Endothelial cell of umbilical vein (primary cell): ENCODE measurements around the gene BAX. TPM values are rescaled to one million over a fixed set of nuclear protein-coding genes. Genes with fewer than 3 reads are reported as not detected.

ENCODE experiments used
- BruUV-seq: library from RNA; stranded (reverse); fragments of 400-500 nt; replicated peaks from 2 replicates; lab custom pipeline; 2021; lab: Mats Ljungman, UMichigan
- CTCF ChIA-PET: fragments of 300-600, 350-600 bp; sonication (Branson Sonifier 250); formaldehyde crosslinking; loops from one replicate; lab custom pipeline; 2021; ENCODE audit warnings: antibody characterized with exemption, inconsistent platforms; lab: Charles Lee
- POLR2A ChIA-PET: fragments of 300-600, 350-600 bp; sonication (Branson Sonifier 250); formaldehyde crosslinking; loops from one replicate; lab custom pipeline; 2021; ENCODE audit warnings: antibody characterized with exemption, inconsistent platforms; lab: Charles Lee
- DNase-seq: peaks from one replicate; pipeline ENCODE4 v3.0.0-alpha.2; 2011; ENCODE audit warnings: low read depth, low spot score
- FAIRE-seq: peaks from 2 replicates; lab custom pipeline; 2011; peaks lifted over from hg19 to GRCh38; lab: Jason Lieb, UNC
- H2AFZ ChIP-seq: 2 replicates; pipeline ENCODE4 v1.6.0; 2012; ENCODE audit warnings: low read depth, low read length, control low read depth, inconsistent platforms
- H3K27ac ChIP-seq: 2 replicates; pipeline ENCODE4 v1.5.1; 2011; ENCODE audit warnings: low read depth, mild to moderate bottlenecking, control low read depth, low read length, moderate library complexity; ENCODE audit not compliant: insufficient read depth
- H3K27me3 ChIP-seq, 2 experiments: 2 replicates each; pipeline versions ENCODE4 v1.6.0 to v1.6.1; 2011; ENCODE audit warnings: low read length in 2 of 2, mixed read lengths in 1 of 2; ENCODE audit not compliant: control insufficient read depth in 2 of 2, insufficient read depth in 2 of 2
- H3K36me3 ChIP-seq, 2 experiments: 2 replicates in 1 of 2; 3 replicates in 1 of 2; pipeline ENCODE4 v1.5.1; 2011; ENCODE audit warnings: low read length in 2 of 2, mild to moderate bottlenecking in 1 of 2, moderate library complexity in 1 of 2; ENCODE audit not compliant: control insufficient read depth in 2 of 2, insufficient read depth in 2 of 2; ENCODE audit errors: extremely low read depth in 1 of 2
- H3K4me1 ChIP-seq: 3 replicates; pipeline ENCODE4 v1.5.1; 2011; ENCODE audit warnings: mild to moderate bottlenecking, low read length; ENCODE audit not compliant: control insufficient read depth, insufficient read depth; ENCODE audit errors: extremely low read depth
- H3K4me2 ChIP-seq: 2 replicates; pipeline ENCODE4 v1.6.1; 2011; ENCODE audit warnings: low read length, control low read depth, mixed read lengths; ENCODE audit not compliant: insufficient read depth
- H3K4me3 ChIP-seq, 3 experiments: fragments of 200-600 bp in 1 of 3; sonication (generic), shearing (Covaris generic) in 1 of 3; replicated peaks in 1 of 3; 2 replicates each; pipeline ENCODE4 v1.5.1; 2011 to 2016; ENCODE audit warnings: control low read depth in 3 of 3, low read length in 3 of 3, mild to moderate bottlenecking in 2 of 3, inconsistent platforms in 1 of 3, low read depth in 1 of 3, moderate library complexity in 1 of 3; ENCODE audit not compliant: insufficient read depth in 1 of 3
- H3K79me2 ChIP-seq: 2 replicates; pipeline ENCODE4 v1.6.0; 2012; ENCODE audit warnings: low read length, inconsistent platforms; ENCODE audit not compliant: control insufficient read depth, insufficient read depth
- H3K9ac ChIP-seq: replicated peaks from 2 replicates; pipeline ENCODE3; 2011; ENCODE audit warnings: low read length, control low read depth; ENCODE audit not compliant: insufficient read depth; ENCODE audit errors: extremely low read depth
- H3K9me1 ChIP-seq: replicated peaks from 3 replicates; pipeline ENCODE4 v1.6.0; 2011; ENCODE audit warnings: mild to moderate bottlenecking, low read length; ENCODE audit not compliant: control insufficient read depth, insufficient read depth; ENCODE audit errors: extremely low read depth
- H3K9me3 ChIP-seq: replicated peaks from 2 replicates; pipeline ENCODE4 v1.5.1; 2012; ENCODE audit warnings: low read length, inconsistent platforms; ENCODE audit not compliant: control insufficient read depth, insufficient read depth
- H4K20me1 ChIP-seq: replicated peaks from 2 replicates; pipeline ENCODE3; 2011; ENCODE audit warnings: mild to moderate bottlenecking, low read length; ENCODE audit not compliant: control insufficient read depth, insufficient read depth; ENCODE audit errors: extremely low read depth
- CTCF ChIP-seq, 2 donors: IDR thresholded peaks; 1 replicate in 1 of 2; 2 replicates in 1 of 2; pipeline ENCODE4 v1.5.1; 2011; ENCODE audit warnings: low read length in 2 of 2, mild to moderate bottlenecking in 2 of 2, moderate library complexity in 2 of 2, control low read depth in 1 of 2, inconsistent platforms in 1 of 2, low read depth in 1 of 2; ENCODE audit not compliant: insufficient read depth in 1 of 2; ENCODE audit errors: extremely low read depth in 1 of 2
- EZH2 ChIP-seq: IDR thresholded peaks from 2 replicates; pipeline ENCODE4 v1.6.1; 2012; ENCODE audit warnings: borderline replicate concordance, low read depth, mild to moderate bottlenecking, moderate library complexity, low read length, inconsistent platforms; ENCODE audit not compliant: severe bottlenecking
- GATA2 ChIP-seq: IDR thresholded peaks from 2 replicates; pipeline ENCODE4 v1.7.0; 2011; ENCODE audit warnings: low read depth, mild to moderate bottlenecking, moderate library complexity, mixed read lengths, low read length; ENCODE audit not compliant: insufficient read length, insufficient read depth
- JUN ChIP-seq: IDR thresholded peaks from 2 replicates; pipeline ENCODE4 v1.6.1; 2011; ENCODE audit warnings: borderline replicate concordance, low read depth; ENCODE audit not compliant: insufficient read length, insufficient read depth
- MAX ChIP-seq: IDR thresholded peaks from 2 replicates; pipeline ENCODE4 v1.6.1; 2011; ENCODE audit not compliant: insufficient read depth, insufficient read length
- MYC ChIP-seq: IDR thresholded peaks from one replicate; pipeline ENCODE4 v1.6.1; 2011; ENCODE audit warnings: mild to moderate bottlenecking, low read depth, low read length
- POLR2A ChIP-seq: IDR thresholded peaks from 2 replicates; pipeline ENCODE4 v1.6.1; 2012; ENCODE audit warnings: low read depth, mild to moderate bottlenecking, control low read depth, low read length
- POLR2AphosphoS5 ChIP-seq: IDR thresholded peaks from 2 replicates; pipeline ENCODE4 v1.6.1; 2012; ENCODE audit warnings: low read depth, mild to moderate bottlenecking, control low read depth, low read length, moderate library complexity; ENCODE audit not compliant: insufficient read depth
- dilution Hi-C: fragments of 300-500 bp; cut with MboI; formaldehyde crosslinking; loops from one replicate; pipeline ENCODE4 v1.15.0; 2019; ENCODE audit warnings: low sequenced_read_pairs; ENCODE audit not compliant: extremely low pct_ligation_motif_present
- intact Hi-C: fragments of 100-400 bp; cut with micrococcal nuclease; formaldehyde crosslinking; loops from one replicate; pipeline ENCODE4 v1.10.0; 2022
- polyA plus RNA-seq, 4 experiments: library from polyadenylated mRNA; depleted of rRNA in 3 of 4; stranded (reverse) in 3 of 4; unstranded in 1 of 4; fragments of >200 nt; gene quantifications; 2 replicates each; pipeline versions ENCODE4 v1.2.1 to v1.2.3, GENCODE V29; 2011 to 2012; ENCODE audit warnings: missing spikeins in 1 of 4
- total RNA-seq: library from RNA; stranded (reverse); gene quantifications from 2 replicates; pipeline ENCODE4 v1.2.3, GENCODE V29; 2021

Gene BAX
- total and polyA plus RNA-seq, 2 donors (not counting 3 experiments of a cell fraction or from before 2014, with no cell fraction given) = 267 to 283 TPM

DNA sequence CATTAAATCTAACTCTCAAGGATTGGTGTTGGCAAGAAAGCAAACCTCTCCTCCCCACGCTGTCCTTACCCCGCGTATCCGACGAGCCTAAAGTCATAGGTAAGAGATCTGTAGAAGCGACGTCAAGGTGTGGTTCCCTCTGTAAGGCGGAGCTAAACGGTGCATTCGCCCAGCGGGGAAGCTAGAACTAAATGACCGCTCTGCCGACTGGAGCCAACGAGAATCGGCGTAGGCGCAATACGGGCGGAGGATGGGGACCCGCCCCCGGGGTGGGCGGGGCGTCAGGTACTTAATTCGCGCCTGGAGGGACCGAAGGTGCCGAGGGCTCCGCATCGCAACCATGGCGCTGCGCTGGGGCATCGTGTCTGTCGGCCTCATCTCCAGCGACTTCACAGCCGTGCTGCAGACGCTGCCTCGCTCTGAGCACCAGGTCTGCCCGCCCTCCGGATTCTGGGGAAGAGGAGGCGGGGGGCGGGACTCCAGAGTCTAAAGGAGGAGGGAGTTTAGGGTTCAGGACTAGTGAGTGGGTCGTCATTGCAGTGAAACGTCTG lies 21.2 kb upstream of the BAX start, which contains the start of gene DHDH:
Gene DHDH (plus strand): TSS at position 318 of the 551 bp plus-strand sequence. CDS start 23 bp downstream, at position 341.
- no peaks in the 10 kb centered on the region for H3K9me1 ChIP-seq
- peaks cover 2 to 8% of the 10 kb centered on the region in 2 experiments for H3K27me3 ChIP-seq
- H3K4me1 ChIP-seq = peaks cover 9% of the 10 kb centered on the region
- no peaks in the 10 kb centered on the region for H3K36me3 ChIP-seq
- intact Hi-C loops = no loop called here
- peak within 1 kb of the TSS; percentile 11 to 49 (median 46) for H3K4me3 ChIP-seq
- H3K79me2 ChIP-seq = no peaks in the 10 kb centered on the region
- DNase-seq (peak; percentile 66), FAIRE-seq (peak; percentile 71)
- H4K20me1 ChIP-seq = no peaks in the 10 kb centered on the region
- H3K27ac ChIP-seq = no peak within 1 kb of the TSS
- H3K9me3 ChIP-seq = no peaks in the 10 kb centered on the region
- peak; percentile 24 for TF ChIP-seq EZH2
- no peak for TF ChIP-seq GATA2
- ChIA-PET POLR2A (interaction anchor here (1.3 kb wide), 1 partner anchor 62 kb away, joined by 3 read pairs; the partner anchor contains the start of gene PPP1R15A), CTCF (interaction anchor here (1.0 to 2.2 kb wide), 7 partner anchors 7 to 145 kb away, joined by 3 to 17 read pairs (median 5); partner anchors contain the start of genes HSD17B14 and NUCB1)
- no peak within 1 kb of the TSS for H3K9ac ChIP-seq
- no TSS peak for BruUV-seq
- dilution Hi-C loops = no loop called here
- peak within 1 kb of the TSS; percentile 53 for H3K4me2 ChIP-seq
- H2AFZ ChIP-seq = peak within 1 kb of the TSS; percentile 61

- POLR2A ChIA-PET = no interaction called here
- intact Hi-C loops = no loop called here
- Histone ChIP-seq H3K4me1 (peaks cover 9% of the 10 kb centered on the region), H3K4me3 (no peak overlapping the region), H3K27me3 (peaks cover 2 to 8% of the 10 kb centered on the region in 2 experiments), H3K9ac (no peak overlapping the region), H3K4me2 (no peak overlapping the region), H3K27ac (no peak overlapping the region), H3K36me3 (no peaks in the 10 kb centered on the region), H2AFZ (no peak overlapping the region), H3K9me1 (no peaks in the 10 kb centered on the region), H3K79me2 (no peaks in the 10 kb centered on the region), H3K9me3 (no peaks in the 10 kb centered on the region), H4K20me1 (no peaks in the 10 kb centered on the region)
- FAIRE-seq (no peak), DNase-seq (no peak)
- CTCF ChIA-PET = no interaction called here
- dilution Hi-C loops = no loop called here
- TF ChIP-seq POLR2AphosphoS5 = no peak
- no peak for TF ChIP-seq GATA2
- no peak for TF ChIP-seq CTCF (IDR thresholded peaks at IDR 0.05; ENCODE audit: extremely low read depth in 1 of 2, insufficient read depth in 1 of 2, low read depth in 1 of 2, low read length in 2 of 2)
- TF ChIP-seq MAX = no peak
- no peak for TF ChIP-seq EZH2
- TF ChIP-seq JUN = no peak
- TF ChIP-seq MYC = no peak
- no peak for TF ChIP-seq POLR2A
- no TSS peak for BruUV-seq
Measured at GRCh38 chr19:48934837-48935236, 19.8 kb upstream of the BAX start.
